NCI-H1048 (cell line): Measurements from ENCODE around the gene RAD54L.
"Not testable (repeated sequence)": the region's sequence is repeated elsewhere in the genome, so short reads cannot be mapped to it uniquely, and the experiment has no call there.

ENCODE experiments used
- DNase-seq: peaks from one replicate; lab custom pipeline; 2025; lab: John Stamatoyannopoulos, UW

Gene RAD54L

GRCh38 chr1:46241733-46242132 is 5.8 kb upstream of the RAD54L start:
- DNase-seq: not testable (repeated sequence)

GRCh38 chr1:46242918-46243317 is 4.6 kb upstream of the RAD54L start:
- no peak for DNase-seq

GRCh38 chr1:46243831-46244230 is 3.7 kb upstream of the RAD54L start:
- DNase-seq: not testable (repeated sequence)

- DNase-seq: no peak
These were observed 2.7 kb upstream of the RAD54L start for GRCh38 chr1:46244656-46245371.

GRCh38 chr1:46246136-46246535 is 1.4 kb upstream of the RAD54L start:
- DNase-seq: not testable (repeated sequence)

GRCh38 chr1:46246548-46247435 is 771 bp upstream of the RAD54L start:
- no peak for DNase-seq

- DNase-seq: peak; percentile 60
These were observed 758 bp downstream of the RAD54L start for GRCh38 chr1:46248122-46248920.

GRCh38 chr1:46254668-46255067 is 7.1 kb downstream of the RAD54L start:
- DNase-seq: no peak

- no peak for DNase-seq
These were observed 9.0 kb downstream of the RAD54L start for GRCh38 chr1:46256523-46256922.

GRCh38 chr1:46262508-46262907 is 14.9 kb downstream of the RAD54L start:
- DNase-seq: no peak

- DNase-seq: no peak
These were observed 15.6 kb downstream of the RAD54L start for GRCh38 chr1:46263146-46263545.

- DNase-seq: no peak
These were observed 21.0 kb downstream of the RAD54L start for GRCh38 chr1:46268578-46268977.

GRCh38 chr1:46274225-46275029 is 26.9 kb downstream of the RAD54L start:
- no peak for DNase-seq

GRCh38 chr1:46275030-46275337 is 27.4 kb downstream of the RAD54L start:
- no peak for DNase-seq

GRCh38 chr1:46277658-46278373 is 30.3 kb downstream of the RAD54L start:
- no peak for DNase-seq

- DNase-seq: no peak
These were observed 31.2 kb downstream of the RAD54L start for GRCh38 chr1:46278807-46279206.

- no peak for DNase-seq
These were observed 32.5 kb downstream of the RAD54L start for GRCh38 chr1:46280092-46280491.

- DNase-seq: no peak
These were observed 33.5 kb downstream of the RAD54L start for GRCh38 chr1:46281021-46281420.

- DNase-seq: no peak
These were observed 36.5 kb downstream of the RAD54L start for GRCh38 chr1:46284058-46284457.

- no peak for DNase-seq
These were observed 37.3 kb downstream of the RAD54L start for GRCh38 chr1:46284597-46285564.
